Right ventricle myocardium superior (tissue), 1 donor: ENCODE results near the gene GPR137. TPM values are rescaled to one million over a fixed set of nuclear protein-coding genes. Genes with fewer than 3 reads are reported as not detected.
"Not testable (repeated sequence)": the region's sequence is repeated elsewhere in the genome, so short reads cannot be mapped to it uniquely, and the experiment has no call there.

Experiments used
- ATAC-seq: fragments of 200-7000 bp; cut with Tn5 transposase; one replicate; pipeline ENCODE4 v1.9.1; 2020; ENCODE audit warnings: mild to moderate bottlenecking; ENCODE audit not compliant: poor library complexity
- DNase-seq: peaks from one replicate; pipeline ENCODE4 v3.0.0-alpha.2; 2020
- intact Hi-C: fragments of 100-400 bp; cut with DNase I; formaldehyde crosslinking; loops from one replicate; pipeline ENCODE4 v1.11.2; 2022
- total RNA-seq: library from RNA; stranded (reverse); fragmentation: NEBNext Ultra II Directional; extraction: Animal tissue kit (Norgen Biotek cat#: 25700); gene quantifications from one replicate; pipeline ENCODE4 v1.2.1, GENCODE V29; 2021
- donor health status: DM: no; HTN: yes; CAD: no; lungs with severe emphysema.

Gene GPR137
- total RNA-seq, 1 donor from 2014 or later = 28.5 TPM

GRCh38 chr11:64323984-64324383 is 38.3 kb downstream of the GPR137 start:
- DNase-seq, ATAC-seq, intact Hi-C loops: not testable (repeated sequence)

DNA sequence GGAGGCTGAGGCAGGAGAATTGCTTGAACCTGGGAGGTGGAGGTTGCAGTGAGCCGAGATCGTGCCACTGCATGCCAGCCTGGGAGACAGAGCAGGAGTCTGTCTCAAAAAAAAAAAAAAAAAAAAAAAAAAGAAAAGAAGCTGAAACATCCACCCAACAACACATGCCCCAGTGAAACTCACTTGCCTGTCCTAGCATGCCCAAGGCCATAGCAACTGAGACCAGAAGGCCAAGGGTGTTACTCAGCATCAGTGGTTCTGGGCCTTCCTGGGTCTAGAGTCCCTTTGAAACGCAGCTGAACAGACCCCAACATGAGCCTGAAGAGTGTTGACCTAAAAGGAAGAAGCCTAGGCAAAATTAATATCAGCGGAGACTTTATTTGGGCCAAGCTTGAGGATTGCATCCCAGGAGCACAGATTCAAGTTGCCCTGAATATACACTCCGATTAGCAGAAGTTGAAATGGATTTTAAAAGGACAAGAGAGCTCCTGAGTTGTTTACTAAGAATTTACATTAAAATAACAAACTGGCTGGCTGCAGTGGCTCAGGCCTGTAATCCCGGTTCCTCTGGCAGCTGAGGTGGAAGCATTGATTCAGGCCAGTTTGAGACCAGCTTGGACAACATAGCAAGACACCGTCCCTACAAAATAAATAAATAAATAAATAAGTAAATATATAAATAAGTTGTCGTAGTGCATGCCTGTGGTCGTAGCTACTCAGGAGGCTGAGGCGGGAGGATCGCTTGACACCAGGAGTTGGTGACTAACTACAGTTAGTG is 39.2 kb downstream of the GPR137 start:
- DNase-seq (no peak), ATAC-seq (no peak)
- intact Hi-C loops = no loop called here

DNA sequence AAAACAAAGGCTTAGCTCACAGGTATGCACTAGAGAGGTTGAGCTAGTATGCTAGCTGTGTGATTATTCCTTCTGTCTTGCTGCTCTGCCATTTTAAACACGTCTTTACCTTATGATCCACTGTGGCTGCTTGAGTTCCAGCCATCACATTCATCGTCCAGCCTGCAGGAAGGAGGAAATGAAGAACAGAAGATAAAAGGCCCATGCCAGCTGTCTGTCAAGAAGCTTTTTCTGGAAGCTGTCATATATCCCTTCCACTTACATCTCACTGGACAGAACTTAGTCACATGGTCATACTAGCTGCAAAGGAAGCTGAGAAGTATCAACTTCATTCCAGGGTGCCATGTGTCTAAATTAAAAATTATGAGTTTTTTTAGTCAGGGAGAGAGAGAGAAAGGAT is 41.7 kb downstream of the GPR137 start:
- intact Hi-C loops = no loop called here

DNA sequence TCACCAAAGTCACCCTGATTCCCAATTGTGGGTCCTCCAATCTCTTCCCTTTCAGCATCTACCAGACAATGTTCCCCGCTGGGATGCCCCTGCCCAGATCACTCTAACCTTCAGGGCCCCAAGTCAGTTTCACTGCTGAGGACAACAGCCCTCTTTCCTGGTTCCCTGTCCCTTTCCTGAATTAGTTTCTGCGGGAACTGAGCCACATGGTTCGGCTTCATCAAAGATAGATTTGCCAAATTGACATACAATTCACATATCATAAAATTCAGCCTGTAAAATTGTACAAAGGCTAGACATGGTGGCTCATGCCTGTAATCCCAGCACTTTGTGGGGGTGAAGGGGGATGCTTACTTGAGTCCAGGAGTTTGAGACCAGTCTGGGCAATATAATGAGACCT is 42.3 kb downstream of the GPR137 start:
- ATAC-seq (no peak), DNase-seq (no peak)
- intact Hi-C loops = no loop called here

More for the DNA sequence above, 41.7 kb downstream of the GPR137 start:
- no peak for ATAC-seq
- DNase-seq = no peak

DNA sequence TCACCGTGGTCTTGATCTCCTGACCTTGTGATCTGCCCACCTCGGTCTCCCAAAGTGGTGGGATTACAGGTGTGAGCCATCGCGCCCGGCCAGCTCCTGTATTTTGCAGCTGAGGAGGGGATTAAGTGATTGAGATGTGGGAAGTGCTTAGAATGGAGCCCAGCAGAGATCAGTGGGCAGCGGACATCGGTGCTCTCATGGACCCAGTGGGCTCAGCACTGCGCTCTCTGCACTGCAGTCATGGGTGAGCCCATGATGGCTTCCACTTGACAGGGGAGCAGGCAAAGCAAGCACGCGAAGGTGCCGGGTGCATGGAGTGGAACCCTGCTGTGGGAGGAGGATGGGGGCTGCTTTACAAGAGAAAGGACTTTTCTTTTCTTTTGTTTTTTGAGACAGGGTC is 45.2 kb downstream of the GPR137 start:
- intact Hi-C loops = no loop called here
- DNase-seq = no peak
- ATAC-seq = no peak

- intact Hi-C loops = no loop called here
- ATAC-seq = peak; percentile 71
Observed at GRCh38 chr11:64331569-64332371, 46.1 kb downstream of the GPR137 start.

DNA sequence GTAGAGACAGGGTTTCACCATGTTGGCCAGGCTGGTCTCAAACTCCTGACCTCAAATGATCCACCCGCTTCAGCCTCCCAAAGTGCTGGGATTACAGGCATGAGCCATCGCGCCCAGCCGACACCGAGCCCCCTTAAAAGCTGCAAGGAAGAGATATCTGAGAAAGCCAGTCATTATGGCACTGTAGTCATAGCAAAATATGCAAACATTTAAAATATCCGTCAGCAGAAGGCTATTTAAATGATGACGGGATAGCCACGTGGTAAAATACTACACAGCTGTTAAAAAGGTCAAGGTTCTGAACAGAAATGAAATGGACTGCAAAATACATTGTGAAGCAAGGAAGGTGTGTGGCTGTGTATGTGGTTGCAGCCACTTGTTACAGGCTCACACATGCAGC is 47.9 kb downstream of the GPR137 start:
- intact Hi-C loops = no loop called here
- no peak for DNase-seq
- ATAC-seq = no peak

More at GRCh38 chr11:64331569-64332371, 46.1 kb downstream of the GPR137 start:
- peak; percentile 88 for DNase-seq

DNA sequence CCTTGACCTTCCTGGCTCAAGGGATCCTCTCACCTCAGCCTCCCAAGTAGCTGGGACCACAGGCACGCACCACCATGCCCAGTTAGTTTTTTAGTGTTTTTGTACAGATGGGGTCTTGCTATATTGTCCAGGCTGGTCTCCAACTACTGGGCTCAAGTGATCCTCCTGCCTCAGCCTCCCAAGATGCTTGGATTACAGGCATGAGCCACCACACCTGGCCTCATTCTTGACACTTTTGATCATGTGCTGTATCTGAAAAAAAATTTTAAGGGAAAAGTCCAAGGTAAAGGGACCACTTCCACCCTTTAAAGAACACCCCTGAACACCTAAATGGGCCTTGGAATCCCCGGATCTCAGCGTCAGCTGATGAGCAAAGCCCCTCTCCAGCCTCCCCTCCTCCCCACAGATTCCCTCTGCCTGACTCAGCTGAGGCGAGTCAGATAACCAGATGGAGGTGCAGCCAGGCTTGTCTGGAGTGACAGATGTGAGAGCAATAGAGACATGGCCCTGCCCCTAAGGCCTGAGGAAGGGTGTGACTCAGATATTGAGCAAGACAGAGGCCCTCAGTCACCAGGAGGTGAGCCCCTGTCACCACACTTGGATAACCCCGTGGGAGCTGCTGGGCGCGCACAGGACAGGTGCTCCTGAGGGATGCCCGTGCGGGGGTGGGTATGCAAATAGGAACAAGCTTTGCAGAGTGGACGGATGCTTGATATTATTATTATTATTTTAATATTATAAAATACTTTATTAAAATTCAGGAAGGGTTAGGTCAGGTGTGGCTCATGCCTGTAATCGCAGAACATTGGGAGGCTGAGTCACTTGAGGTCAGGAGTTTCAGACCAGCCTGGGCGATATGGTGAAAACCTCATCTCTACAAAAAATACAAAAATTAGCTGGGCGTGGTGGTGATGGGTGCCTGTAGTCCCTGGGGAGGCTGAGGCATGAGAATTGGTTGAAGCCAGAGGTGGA is 49.4 kb downstream of the GPR137 start:
- ATAC-seq (peak; percentile 60), DNase-seq (no peak)
- intact Hi-C loops = no loop called here

GRCh38 chr11:64337538-64338249 is 52.0 kb downstream of the GPR137 start:
- intact Hi-C loops = no loop called here
- DNase-seq (no peak), ATAC-seq (no peak)

DNA sequence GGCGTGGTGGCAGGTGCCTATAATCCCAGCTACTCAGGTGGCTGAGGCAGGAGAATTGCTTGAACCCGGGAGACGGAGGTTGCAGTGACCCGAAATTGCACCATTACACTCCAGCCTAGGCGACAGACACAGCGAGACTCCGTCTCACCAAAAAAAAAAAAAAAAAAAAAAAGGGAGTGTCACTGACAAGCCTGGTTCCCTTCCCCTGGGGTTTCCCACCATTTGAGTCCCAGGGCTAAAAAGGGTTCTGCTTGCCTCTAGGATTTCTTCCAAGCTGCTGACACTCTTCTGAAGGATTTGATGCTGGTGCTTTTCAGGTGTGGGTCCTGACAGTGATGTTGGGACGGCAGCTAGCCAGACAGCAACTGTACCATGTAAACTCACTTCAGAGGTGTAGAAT is 53.1 kb downstream of the GPR137 start:
- intact Hi-C loops = no loop called here
- no peak for DNase-seq
- ATAC-seq = no peak

Other genes with a start within 250 kb of the GPR137 start
- 0.35 TPM for gene FLRT1, start 249.9 kb upstream of the GPR137 start, total RNA-seq
- 124 TPM for gene MACROD1, start 119.7 kb upstream of the GPR137 start, total RNA-seq
- gene STIP1, start 99.7 kb upstream of the GPR137 start, total RNA-seq = 116 TPM
- 6.0 TPM for gene FERMT3, start 79.1 kb upstream of the GPR137 start, total RNA-seq
- gene TRPT1, start 59.7 kb upstream of the GPR137 start, total RNA-seq = 79.8 TPM
- 60.8 TPM for gene NUDT22, start 59.6 kb upstream of the GPR137 start, total RNA-seq
- 58.0 TPM for gene DNAJC4, start 55.3 kb upstream of the GPR137 start, total RNA-seq
- 276 TPM for gene VEGFB, start 51.3 kb upstream of the GPR137 start, total RNA-seq
- gene FKBP2, start 44.8 kb upstream of the GPR137 start, total RNA-seq = 41.6 TPM
- 123 TPM for gene PPP1R14B, start 38.9 kb upstream of the GPR137 start, total RNA-seq
- 11.3 TPM for gene PLCB3, start 34.3 kb upstream of the GPR137 start, total RNA-seq
- gene BAD, start 1.2 kb upstream of the GPR137 start, total RNA-seq = 90.1 TPM
- not detected for gene KCNK4, start 5.5 kb downstream of the GPR137 start, total RNA-seq
- gene CATSPERZ, start 14.5 kb downstream of the GPR137 start, total RNA-seq = not detected
- gene ESRRA, start 19.7 kb downstream of the GPR137 start, total RNA-seq = 241 TPM
- 97.5 TPM for gene TRMT112, start 31.7 kb downstream of the GPR137 start, total RNA-seq
- 417 TPM for gene PRDX5, start 32.3 kb downstream of the GPR137 start, total RNA-seq
- gene CCDC88B, start 54.4 kb downstream of the GPR137 start, total RNA-seq = 7.7 TPM
- gene RPS6KA4, start 73.3 kb downstream of the GPR137 start, total RNA-seq = 14.6 TPM